ENCODE measurements around the gene GPATCH1. TPM values are rescaled to one million over a fixed set of nuclear protein-coding genes. Genes with fewer than 3 reads are reported as not detected.

Gene GPATCH1
- total and polyA plus RNA-seq, 10 of the 15 experiments (the other 5 are each of a cell fraction or from before 2014, with no cell fraction given): 4.5 to 9.6 (median 7.2) TPM

DNA sequence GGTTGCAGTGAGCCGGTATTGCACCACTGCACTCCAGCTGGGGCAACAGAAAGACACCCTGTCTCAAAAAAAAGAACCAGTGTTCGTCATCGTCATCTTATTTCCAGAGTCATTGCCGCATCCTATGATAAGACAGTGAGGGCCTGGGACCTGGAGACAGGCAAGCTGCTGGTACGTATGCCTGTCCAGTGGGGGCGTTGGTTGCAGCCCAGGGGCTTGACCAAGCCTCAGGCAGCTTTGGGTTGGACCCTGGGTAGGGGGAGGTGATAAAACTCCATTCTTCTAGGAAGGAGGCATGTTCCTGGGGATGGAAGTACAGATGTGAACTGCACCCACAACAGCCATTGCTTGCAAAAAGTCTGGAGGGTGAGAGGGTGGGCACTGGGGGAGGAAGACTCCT, 66.6 kb downstream of the GPATCH1 start:
- H3K4me2 ChIP-seq (ENCODE audit: control insufficient read depth, insufficient read depth): no peak overlapping the region
- no peaks in the 10 kb centered on the region for H3K27me3 ChIP-seq (replicated peaks in 1 of 2; ENCODE audit: control insufficient read depth in 2 of 2, insufficient read depth in 2 of 2, low read length in 1 of 2)
- no peaks in the 10 kb centered on the region for H3K9me3 ChIP-seq (replicated peaks; ENCODE audit: control insufficient read depth, insufficient read depth, low read length)
- H3K36me3 ChIP-seq (ENCODE audit: control insufficient read depth in 2 of 2, insufficient read depth in 2 of 2, low read length in 1 of 2): no peaks in the 10 kb centered on the region
- RAD21 ChIA-PET (ENCODE audit: unreplicated experiment): no interaction called here
- no peak for DNase-seq (ENCODE audit: low read depth, low spot score)
- H3K9ac ChIP-seq (ENCODE audit: control insufficient read depth, insufficient read depth, low read length): no peak overlapping the region
- CTCF ChIA-PET: interaction anchor here (0.6 to 3.0 kb wide), 2 partner anchors 36 to 548 kb away, joined by 3 to 15 read pairs; no protein-coding TSS in a partner anchor
- H3K4me3 ChIP-seq: no peak overlapping the region
- WGBS (ENCODE audit: insufficient coverage, insufficient replicate concordance, low lambda C conversion rate, missing lambda C conversion rate): 78% methylated on average over 6 of the region's 6 CpGs
- no peak overlapping the region for H2AFZ ChIP-seq (ENCODE audit: control insufficient read depth, low read depth, low read length)
- H3K79me2 ChIP-seq (ENCODE audit: control insufficient read depth, insufficient read depth, low read length): no peaks in the 10 kb centered on the region
- H3K4me1 ChIP-seq (ENCODE audit: control insufficient read depth, insufficient read depth, low read length): no peaks in the 10 kb centered on the region
- TF ChIP-seq FOXM1 (IDR thresholded peaks at IDR 0.05; ENCODE audit: low read depth, low read length): no peak
- intact Hi-C loops (cut with micrococcal nuclease; ENCODE audit: unreplicated experiment) (no loop called here), in situ Hi-C loops (cut with MboI) (no loop called here)
- no peak for FAIRE-seq
- no peak for ATAC-seq
- H3K27ac ChIP-seq (ENCODE audit: control insufficient read depth, insufficient read depth): no peak overlapping the region
- no TSS peak for BruUV-seq (replicated peaks)
- SMC1A ChIA-PET (ENCODE audit: uncharacterized antibody, unreplicated experiment): interaction anchor here (0.6 to 2.2 kb wide), 3 partner anchors 12 to 37 kb away, joined by 3 to 8 read pairs (median 4); no protein-coding TSS in a partner anchor
- no peaks in the 10 kb centered on the region for H4K20me1 ChIP-seq (ENCODE audit: control insufficient read depth, insufficient read depth)
- POLR2A ChIA-PET: no interaction called here

DNA sequence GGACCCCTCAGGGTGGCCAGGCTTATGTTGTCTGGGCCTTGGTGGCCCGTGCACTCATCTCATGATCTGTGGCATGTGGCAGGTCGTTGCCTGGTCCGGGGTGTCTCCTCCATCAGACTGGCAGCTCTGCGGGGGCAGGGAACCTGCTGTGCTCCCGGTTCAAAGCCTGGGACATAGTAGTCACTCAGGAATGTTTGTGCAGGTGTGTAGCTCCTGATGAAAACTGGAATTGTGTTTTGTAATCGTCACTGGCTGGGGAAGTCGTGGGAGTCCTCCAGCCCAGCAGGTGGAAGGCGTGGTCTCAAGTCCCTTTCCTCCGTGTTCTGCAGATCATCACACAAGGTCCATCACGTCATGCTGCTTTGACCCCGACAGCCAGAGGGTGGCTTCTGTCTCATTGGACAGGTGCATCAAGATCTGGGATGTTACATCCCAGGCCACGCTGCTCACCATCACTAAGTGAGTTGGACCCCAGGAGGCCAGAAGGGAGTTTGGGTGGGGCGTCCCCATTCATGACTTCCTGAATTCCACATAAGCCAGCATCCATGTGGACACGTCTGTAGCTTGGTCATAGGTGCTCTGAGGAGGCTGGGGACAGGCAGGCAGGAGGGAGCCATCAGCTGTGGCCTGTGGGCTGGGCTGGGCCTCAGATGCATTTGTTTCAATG, 70.0 kb downstream of the GPATCH1 start:
- 34% methylated on average over 14 of the region's 14 CpGs for WGBS (ENCODE audit: insufficient coverage, insufficient replicate concordance, low lambda C conversion rate, missing lambda C conversion rate)

More for the DNA sequence above, 70.0 kb downstream of the GPATCH1 start:
- ChIA-PET SMC1A (ENCODE audit: uncharacterized antibody, unreplicated experiment) (interaction anchor here (1.7 kb wide), 1 partner anchor 33 kb away, joined by 5 read pairs; no protein-coding TSS in a partner anchor), POLR2A (no interaction called here), RAD21 (ENCODE audit: unreplicated experiment) (no interaction called here), CTCF (interaction anchor here (2.6 kb wide), 1 partner anchor 33 kb away, joined by 11 read pairs; no protein-coding TSS in a partner anchor)
- Histone ChIP-seq H3K36me3 (ENCODE audit: control insufficient read depth in 2 of 2, insufficient read depth in 2 of 2, low read length in 1 of 2) (no peaks in the 10 kb centered on the region), H3K79me2 (ENCODE audit: control insufficient read depth, insufficient read depth, low read length) (no peaks in the 10 kb centered on the region), H3K9me3 (replicated peaks; ENCODE audit: control insufficient read depth, insufficient read depth, low read length) (no peaks in the 10 kb centered on the region), H3K27ac (ENCODE audit: control insufficient read depth, insufficient read depth) (no peak overlapping the region), H3K27me3 (replicated peaks in 1 of 2; ENCODE audit: control insufficient read depth in 2 of 2, insufficient read depth in 2 of 2, low read length in 1 of 2) (no peaks in the 10 kb centered on the region), H2AFZ (ENCODE audit: control insufficient read depth, low read depth, low read length) (no peak overlapping the region), H3K4me1 (ENCODE audit: control insufficient read depth, insufficient read depth, low read length) (no peaks in the 10 kb centered on the region), H4K20me1 (ENCODE audit: control insufficient read depth, insufficient read depth) (no peaks in the 10 kb centered on the region), H3K4me3 (no peak overlapping the region), H3K9ac (ENCODE audit: control insufficient read depth, insufficient read depth, low read length) (no peak overlapping the region), H3K4me2 (ENCODE audit: control insufficient read depth, insufficient read depth) (no peak overlapping the region)
- TF ChIP-seq, protein P1, sequence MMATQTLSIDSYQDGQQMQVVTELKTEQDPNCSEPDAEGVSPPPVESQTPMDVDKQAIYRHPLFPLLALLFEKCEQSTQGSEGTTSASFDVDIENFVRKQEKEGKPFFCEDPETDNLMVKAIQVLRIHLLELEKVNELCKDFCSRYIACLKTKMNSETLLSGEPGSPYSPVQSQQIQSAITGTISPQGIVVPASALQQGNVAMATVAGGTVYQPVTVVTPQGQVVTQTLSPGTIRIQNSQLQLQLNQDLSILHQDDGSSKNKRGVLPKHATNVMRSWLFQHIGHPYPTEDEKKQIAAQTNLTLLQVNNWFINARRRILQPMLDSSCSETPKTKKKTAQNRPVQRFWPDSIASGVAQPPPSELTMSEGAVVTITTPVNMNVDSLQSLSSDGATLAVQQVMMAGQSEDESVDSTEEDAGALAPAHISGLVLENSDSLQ (IDR thresholded peaks at IDR 0.05): no peak
- TF ChIP-seq POLR2AphosphoS2 (IDR thresholded peaks at IDR 0.05; ENCODE audit: low read depth, low read length) (no peak), RAD51 (IDR thresholded peaks at IDR 0.05) (no peak), RB1 (IDR thresholded peaks at IDR 0.05; ENCODE audit: borderline replicate concordance) (no peak), STAT3 (IDR thresholded peaks at IDR 0.05; ENCODE audit: low read depth, low read length) (no peak), RBBP5 (conservative IDR thresholded peaks at IDR 0.05) (no peak)
- TF ChIP-seq, protein P2, sequence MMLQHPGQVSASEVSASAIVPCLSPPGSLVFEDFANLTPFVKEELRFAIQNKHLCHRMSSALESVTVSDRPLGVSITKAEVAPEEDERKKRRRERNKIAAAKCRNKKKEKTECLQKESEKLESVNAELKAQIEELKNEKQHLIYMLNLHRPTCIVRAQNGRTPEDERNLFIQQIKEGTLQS (IDR thresholded peaks at IDR 0.05; ENCODE audit: borderline replicate concordance, extremely low read depth, low read depth, low read length): no peak
- TF ChIP-seq, protein P3, sequence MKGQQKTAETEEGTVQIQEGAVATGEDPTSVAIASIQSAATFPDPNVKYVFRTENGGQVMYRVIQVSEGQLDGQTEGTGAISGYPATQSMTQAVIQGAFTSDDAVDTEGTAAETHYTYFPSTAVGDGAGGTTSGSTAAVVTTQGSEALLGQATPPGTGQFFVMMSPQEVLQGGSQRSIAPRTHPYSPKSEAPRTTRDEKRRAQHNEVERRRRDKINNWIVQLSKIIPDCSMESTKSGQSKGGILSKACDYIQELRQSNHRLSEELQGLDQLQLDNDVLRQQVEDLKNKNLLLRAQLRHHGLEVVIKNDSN (IDR thresholded peaks at IDR 0.05; ENCODE audit: borderline replicate concordance, extremely low read length, insufficient read depth, low read depth, low read length): no peak
- in situ Hi-C loops (cut with MboI): no loop called here
- intact Hi-C loops (cut with micrococcal nuclease; ENCODE audit: unreplicated experiment): no loop called here
- no peak for FAIRE-seq
- ATAC-seq: no peak
- no peak for DNase-seq (ENCODE audit: low read depth, low spot score)
- BruUV-seq (replicated peaks): no TSS peak
